SKM-1 treated with dmso at 0.1 percent for 144 hours (cell line): ENCODE results near the gene AGPAT2.
"Not testable (repeated sequence)": the region's sequence is repeated elsewhere in the genome, so short reads cannot be mapped to it uniquely, and the experiment has no call there.

Experiments used
- DNase-seq: peaks from one replicate; lab custom pipeline; 2025; ENCODE audit not compliant: unreplicated experiment; lab: John Stamatoyannopoulos, UW

AGPAT2 gene

DNA sequence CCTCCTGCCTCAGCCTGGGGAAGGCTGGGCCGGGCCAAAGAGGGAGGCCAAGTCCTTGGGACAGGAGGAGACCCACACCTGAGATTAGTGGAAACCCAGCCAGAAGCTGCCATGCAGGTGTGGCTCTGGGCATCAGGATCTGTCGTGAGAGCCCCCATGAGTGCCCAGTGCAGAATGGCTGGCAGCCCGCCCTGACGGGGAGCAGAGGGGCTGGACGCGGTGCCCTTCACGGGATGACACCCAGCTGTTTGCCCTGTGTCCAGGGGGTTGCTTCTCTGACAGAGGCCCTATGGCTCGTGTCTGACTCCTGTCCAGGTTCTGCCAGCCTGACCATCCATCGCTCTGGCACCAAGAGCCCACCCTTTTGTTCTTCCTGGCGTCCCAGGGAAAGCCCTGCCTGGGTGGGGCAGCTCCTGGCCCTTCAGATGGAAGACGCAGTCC lies 33.7 kb upstream of the AGPAT2 start:
- no peak for DNase-seq

DNA sequence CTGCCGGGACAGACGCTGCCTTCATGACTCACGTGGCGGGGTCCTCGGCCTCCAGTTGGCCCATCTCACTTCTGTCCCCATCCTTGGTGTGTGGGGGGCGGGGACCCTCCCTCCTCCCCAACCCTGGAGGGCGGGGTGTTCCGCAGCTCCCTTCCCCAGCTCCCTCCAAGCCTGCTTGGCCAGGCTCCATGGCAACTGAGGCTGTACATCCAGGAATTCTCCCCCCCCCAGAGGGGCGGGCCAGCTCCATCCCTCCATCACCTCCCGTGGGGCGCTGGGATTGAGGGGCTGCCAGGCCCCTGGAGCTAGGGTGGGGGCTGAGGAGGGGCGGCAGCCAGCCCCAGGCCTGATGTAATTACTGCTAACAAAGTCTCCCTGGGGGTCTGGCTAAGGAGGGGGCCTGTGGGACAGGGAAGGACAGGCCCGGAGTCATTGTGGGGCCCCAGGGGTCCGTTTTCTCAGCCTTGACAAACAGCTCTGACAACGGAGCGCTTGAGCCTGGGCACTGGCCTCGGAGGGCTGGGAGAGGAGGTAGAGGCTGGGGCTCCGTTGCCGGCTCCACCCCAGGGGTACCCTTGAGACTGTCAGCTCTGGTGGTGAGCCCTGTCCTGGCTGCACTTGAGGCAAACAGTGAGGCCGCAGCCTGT lies 33.1 kb upstream of the AGPAT2 start:
- no peak for DNase-seq

DNA sequence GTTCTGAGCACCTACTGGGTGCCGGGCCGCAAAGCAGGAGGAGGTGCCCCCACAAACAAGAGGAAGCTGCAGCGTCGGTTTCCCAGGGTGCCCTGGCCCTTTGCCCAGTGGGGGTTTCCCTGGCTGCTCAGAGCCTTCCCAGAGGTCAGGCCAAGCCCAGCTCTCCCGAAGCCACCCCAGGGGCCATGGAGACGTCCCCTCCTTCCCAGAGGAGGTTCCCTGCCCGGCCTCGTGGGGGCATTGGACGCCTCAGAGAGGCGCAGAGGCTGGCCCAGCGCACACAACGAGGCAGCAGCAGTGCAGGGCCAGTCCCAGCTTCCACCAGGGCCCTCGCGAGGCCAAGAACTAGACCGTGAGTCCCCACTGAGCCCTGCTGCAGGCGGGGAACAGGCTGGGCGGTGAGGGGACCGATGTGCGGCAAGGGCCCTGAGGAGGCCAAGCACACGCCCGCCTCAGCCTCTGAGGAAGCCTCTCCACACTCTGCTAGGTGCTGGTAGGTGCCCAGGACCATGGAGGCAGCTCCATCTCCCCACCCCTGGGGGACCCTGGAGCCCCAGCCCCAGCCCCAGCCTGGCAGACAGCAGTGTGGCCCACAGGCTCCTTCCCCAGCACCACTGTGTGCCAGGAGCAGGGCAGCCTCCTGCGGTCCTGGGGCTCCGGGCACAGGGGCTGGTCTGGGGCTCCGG lies 32.1 kb upstream of the AGPAT2 start:
- peak; percentile 19 for DNase-seq

DNA sequence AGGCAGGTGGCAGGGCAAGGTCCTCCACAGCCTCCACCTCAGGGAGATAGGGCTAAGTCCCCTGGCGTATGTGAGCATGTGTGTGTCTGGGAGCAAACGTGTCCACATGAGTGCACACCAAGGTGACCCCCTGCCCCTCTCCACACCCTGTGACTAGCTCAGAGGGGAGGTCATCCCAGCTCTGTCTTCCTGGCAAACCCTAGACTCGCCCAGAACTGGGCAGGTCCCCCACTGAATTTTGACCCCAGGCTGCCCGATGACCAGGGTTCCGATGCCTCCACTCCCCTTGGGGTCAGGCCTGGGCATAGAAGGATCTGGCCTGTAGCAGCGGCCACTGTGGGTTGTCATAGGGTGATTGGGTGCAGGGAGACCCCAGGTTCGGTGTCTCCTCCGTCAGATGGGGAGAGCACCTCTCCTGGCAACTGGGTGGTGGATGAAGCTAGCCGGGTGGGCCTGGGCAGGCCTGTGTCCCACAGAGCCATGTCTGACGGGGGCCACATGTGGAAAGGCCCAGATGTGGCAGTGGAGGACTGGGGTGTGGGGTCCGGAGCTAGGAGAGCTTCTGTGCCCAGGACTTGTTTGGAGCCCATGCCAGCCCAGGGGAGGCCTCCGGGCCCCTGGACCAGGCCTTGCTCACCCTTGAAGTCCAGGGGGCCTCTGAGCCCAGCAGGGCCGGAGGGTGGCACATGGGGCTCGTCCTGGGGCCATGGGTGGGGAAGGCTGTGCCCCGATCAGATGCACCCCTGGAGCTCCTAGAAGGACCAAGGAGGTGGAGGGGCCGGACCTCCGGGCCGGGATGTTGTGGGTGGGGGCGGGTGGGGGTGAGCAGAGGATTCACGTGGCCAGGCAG lies 31.3 kb upstream of the AGPAT2 start:
- no peak for DNase-seq

DNA sequence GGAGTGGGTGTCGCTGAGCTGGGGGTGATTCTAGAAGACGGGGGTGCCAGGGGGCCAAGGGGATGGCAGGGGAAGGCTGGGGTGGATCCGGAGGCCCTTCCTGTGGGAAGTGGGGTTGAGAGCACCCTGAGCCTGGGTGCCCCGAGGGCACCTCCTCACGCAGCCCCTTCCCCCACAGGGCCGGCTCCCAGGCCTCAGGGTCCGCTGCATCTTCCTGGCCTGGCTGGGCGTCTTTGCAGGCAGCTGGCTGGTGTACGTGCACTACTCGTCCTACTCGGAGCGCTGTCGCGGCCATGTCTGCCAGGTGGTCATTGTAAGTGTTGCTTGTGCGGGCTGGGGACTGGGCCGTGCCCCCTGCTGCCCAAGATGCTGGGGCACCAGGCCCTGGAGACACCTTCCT lies 30.1 kb upstream of the AGPAT2 start:
- DNase-seq: no peak

DNA sequence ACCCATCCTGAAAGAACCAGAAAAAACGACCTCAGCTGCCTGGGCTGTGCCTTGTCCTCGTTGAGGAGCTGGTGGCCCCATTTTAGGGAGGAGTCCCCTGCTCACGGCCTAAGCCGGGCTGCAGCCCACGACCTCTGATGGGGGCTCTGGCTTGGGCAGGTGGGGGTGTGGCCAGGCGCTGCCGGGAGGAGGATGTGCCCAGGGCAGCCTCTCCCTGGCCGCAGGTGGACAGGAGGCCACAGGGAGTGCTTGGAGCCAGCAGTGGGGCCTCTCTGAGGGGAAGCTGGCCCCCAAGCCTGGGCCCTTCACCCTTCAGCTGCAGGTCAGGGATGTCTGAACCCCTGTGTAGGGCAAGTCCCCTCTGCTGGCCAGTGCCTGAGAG lies 27.6 kb upstream of the AGPAT2 start:
- no peak for DNase-seq

DNA sequence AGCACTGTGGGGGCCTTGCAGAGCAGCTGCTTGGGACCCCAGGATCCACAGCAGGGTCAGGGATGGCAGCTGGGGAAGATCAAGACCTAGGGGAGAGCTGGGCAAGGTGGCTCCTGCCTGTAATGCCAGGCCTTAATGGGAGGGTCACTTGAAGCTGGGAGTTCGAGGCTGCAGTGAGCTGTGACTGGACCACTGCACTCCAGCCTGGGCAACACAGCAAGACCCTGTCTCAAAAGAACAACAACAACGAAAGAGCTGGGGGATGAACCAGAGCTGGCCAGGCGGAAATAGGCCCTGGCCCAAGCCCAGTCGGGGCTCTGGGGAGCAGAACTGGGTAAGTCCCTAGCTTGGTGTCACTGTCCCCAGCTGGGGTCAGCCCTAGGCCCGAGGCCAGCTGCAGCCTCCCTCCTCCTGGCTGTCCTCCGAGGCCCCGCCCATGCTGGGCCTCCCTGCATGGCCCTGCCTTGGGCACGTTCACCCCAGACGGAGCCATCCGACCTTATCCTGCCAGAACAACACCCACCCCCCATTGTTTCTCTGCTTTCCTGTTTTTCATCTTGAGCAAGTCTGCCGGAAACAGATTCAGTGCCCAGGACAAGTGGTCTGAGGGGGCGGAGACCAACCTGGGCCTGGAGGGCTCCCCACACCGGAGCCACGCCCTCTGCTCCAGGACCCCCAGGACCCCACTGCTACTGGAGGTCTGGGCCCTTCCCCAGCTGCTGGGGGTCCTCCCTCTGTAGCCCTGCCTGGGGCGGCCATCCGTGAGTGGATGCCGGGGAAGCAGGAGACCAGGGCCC lies 27.0 kb upstream of the AGPAT2 start:
- no peak for DNase-seq

DNA sequence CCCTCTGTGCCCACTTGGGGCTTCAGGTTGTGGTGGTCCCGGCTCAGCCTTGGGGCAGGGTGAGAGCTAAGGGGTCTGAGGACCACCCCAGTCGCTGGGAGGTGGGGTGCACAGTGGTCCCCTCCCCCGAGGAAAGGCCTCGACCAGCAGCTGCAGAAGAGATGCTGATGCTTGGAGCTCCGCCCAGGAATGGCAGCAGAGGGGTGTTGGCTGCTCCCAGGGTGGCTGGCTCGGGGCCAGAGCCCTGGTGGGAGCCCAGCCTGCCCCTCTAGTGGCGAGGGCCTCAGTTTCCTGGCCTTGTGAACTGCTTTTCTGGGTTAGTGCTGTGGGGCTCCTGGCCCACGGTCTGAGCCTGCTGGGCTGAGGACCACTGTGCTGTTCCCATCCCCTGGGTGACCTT lies 26.3 kb upstream of the AGPAT2 start:
- no peak for DNase-seq

DNA sequence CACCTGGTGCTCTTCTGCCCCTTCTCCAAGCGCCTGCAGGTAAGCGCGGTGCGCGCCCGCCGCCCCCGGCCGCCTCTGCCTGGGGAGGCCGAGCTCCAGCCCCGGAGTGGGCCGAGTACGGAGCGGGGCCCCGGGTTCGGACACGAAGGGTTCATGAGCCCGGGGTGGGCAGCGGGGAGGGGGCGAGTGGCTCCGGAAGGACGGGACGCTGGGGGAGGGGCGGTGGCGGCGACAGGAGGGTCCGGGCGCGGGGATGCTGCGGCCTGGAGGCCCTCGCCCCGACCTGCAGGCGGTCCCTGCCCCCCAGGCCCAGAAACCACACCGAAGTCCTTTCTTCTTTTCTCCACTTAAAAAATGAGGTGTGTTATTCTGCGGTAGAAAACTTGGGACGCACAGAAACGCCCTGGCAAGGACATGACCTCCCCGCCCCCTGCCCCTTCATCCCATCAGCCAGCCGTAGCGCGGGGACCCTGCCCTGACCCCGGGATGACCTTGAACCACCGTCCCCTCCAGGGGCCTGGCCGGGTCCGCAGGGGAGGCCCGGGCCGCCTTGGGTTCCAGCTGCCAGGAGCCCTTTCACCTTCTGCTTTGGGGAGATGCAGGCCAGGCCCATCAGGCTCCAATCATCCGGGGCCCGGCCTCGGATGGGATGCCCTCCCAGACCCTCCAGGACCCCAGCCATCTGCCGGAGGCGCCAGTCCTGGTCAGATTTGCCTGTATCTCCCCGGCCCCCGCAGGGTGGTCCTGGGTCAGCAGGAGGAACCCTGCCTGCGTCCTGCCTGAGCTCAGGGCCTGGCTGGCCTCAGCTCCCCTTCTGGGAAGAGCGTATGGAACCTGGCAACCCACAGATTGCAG lies 25.7 kb upstream of the AGPAT2 start:
- no peak for DNase-seq

DNA sequence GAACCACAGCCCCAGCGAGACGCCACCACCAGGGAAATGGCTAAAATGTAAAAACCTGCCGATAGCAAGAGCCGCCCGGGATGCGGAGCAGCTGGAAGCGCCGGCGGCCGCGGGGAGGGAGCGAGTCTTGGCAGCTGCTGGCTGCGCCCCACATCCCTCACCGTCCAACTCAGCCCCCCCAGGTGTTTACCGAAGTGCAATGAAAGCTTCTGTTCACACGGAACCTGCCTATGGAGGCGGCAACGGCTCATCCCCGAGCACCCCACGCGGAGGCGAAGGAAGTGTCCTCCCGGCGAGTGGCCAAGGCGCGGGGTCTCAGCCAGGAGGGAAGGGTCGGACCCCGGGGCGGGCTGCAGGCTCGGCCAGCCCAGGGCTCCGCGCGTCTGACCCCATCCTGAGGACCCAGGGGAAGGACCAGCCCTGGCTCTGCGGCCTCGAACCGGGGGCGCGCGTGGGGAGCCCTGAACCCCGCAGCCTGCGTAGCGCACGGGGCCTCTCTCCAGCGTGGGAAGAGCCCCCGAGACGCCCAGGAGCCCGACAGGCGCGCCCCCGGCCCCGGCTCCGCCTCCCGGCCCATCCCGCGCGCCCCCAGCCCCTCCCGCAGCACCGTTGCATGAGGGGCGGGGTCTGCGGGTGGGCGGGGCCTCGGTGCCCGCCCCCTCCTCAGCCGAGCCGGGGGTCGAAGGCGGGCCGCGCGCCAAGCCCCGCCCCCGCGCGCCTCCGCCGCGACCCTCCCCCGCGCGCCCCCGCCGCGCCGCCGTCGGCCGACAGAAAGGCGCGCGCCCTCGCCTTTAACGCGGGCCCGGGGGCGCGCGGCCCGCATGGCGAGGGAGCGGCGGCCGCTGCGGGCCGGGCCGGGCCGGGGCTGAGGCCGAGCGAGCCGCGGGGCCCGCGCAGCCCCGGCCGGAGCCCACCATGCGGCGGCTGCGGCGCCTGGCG lies 24.8 kb upstream of the AGPAT2 start, which contains the start of gene DIPK1B:
TSS of gene DIPK1B (plus strand) at position 822 of the 939 bp plus-strand sequence. CDS start at position 916, 94 bp downstream.
- no peak for DNase-seq

DNA sequence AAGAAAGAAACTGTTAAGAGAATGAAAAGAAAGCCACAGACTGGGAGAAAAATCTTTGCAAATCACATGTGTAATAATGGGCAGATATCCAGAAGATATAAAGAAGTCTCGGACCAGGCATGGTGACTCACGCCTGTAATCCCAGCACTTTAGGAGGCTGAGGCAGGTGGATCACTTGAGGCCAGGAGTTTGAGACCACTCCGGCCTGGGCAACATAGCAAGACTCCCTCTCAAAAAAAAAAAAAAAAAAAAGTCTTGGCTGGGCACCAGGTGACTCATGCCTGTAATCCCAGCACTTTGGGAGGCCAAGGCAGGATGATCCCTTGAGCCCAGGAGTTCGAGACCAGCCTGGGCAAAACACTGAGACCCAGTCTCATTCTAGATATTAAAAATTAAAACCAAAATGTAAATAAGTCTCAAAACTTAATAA lies 24.0 kb upstream of the AGPAT2 start:
- DNase-seq: not testable (repeated sequence)

DNA sequence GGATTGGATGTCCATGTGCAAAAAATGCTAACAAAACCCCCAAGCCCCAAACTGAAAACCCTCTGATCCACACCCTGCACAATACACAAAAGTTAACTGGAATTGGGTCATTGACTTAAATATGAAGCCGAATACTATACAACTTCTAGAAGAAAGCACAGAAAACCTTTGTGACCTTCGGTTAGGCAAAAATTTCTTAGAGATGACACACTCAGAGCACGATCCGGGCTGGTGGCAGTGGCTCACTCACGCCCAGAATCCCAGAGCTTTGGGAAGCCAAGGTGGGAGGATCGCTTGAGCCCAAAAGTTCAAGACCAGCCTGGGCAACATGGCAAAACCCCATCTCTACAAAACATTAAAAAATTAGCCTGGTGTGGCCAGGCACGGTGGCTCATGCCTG lies 23.3 kb upstream of the AGPAT2 start:
- no peak for DNase-seq

DNA sequence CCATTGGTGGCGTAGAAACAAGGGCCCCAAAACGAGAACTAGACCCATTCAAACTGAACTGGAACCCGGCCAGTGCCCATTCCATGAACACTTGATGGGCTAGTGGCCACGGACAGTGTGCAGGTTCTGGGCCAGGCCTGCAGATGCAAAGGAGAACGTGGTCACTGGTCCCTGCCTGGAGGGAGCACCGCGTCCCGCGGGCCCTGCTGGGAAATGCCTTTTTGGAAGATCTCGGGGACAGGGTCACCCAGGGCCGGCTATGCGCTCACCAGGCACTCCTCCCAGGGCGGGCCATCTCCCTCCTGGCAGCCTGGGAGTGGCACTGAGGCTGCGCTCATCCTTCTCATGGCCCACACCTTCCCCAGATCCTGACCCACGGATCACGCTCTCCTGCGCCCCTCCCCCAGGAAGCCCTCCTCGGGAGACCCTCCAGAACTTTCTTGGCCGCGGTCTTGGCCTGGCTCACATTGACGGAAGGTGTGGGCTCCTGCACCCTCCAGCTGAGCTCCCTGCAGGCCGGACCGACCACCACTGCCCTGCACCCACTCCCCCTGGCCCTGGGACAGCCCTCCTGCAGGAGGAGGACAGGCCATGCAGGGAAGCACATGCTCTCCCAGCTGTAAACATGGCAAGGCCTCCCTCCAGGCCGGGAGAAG lies 22.3 kb upstream of the AGPAT2 start:
- no peak for DNase-seq

DNA sequence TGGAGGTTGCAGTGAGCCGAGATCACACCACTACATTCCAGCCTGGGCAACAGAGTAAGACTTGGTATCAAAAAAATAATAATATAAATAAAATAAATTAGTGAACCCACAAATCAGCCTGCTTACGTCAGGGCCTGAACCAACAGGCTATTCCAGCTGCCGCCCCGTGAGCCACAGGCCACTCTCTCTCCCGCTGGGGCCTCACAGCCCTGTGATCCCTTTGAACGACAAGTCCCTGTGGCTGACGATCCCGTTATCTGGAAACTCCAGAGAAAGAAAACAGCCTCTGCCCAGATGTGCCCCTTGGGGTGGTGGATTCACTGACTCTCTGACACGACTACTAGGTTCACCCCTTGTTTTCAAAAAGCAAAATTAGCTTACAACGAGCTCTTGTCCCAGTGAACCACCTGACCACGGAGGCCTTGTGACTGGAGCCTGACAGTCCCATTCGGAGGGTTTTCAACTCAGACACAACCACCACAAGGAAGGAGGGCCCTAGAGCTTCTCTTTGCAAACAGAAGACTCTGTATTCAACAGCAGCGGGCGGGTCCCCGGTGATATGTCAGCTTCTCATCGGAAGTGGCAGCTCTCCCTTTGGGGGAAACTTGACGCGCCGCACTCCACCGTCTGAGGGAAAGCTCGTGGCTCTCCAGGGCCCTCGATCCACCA lies 20.7 kb upstream of the AGPAT2 start:
- no peak for DNase-seq

DNA sequence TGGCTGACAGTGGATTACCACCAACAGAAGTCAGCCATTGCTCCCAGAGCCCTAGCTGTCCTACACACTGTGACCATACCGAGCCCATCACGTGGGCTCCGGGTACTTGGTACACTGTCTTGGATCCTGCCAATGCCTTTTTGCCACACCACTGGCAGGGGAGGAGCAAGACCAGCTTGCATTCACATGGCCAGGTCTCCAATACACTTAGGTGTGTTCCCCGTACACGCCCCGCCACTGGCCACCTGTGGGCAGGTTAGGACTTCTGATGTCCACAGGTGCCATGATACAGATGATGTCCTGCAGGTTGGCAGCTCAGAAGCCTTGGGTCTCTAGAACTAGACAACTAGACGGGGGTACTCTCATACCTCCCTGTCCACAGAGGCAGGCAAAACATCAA lies 19.8 kb upstream of the AGPAT2 start:
- DNase-seq: no peak

DNA sequence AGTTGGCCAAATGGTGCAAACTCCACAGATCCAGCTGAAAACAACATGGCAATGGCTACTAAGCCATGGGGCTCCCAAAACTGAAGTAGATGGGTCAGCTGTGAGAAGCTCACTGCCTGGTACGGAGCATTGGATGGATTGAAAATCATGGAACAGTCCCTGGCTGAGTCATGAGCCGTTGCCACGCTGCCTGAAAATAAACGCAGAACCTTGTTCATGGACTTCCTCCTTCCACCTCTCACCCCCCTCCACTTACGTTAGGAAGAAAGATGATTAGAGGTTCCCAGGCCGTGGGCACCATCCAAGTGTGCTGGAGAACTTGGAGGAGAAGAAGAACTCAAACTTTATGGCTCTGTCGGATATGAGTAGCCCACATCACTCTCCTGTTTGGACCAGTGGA lies 18.3 kb upstream of the AGPAT2 start:
- peak; percentile 60 for DNase-seq

DNA sequence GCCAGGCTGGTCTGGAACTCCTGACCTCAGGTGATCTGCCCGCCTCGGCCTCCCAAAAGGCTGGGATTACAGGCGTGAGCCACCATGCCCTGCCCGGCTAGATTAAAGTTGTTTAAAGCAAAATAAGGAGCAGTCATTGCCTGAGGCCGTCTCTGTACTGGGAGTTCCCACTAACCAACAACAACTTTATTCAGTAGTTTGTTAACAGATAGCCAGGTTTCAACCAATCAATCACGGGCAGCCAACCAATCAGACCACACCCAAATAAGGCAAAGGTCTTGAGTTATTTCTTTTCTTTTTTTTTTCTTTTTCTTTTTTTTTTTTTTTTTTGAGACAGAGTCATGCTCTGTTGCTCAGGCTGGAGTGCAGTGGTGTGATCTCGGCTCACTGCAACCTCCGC lies 17.5 kb upstream of the AGPAT2 start:
- not testable (repeated sequence) for DNase-seq

DNA sequence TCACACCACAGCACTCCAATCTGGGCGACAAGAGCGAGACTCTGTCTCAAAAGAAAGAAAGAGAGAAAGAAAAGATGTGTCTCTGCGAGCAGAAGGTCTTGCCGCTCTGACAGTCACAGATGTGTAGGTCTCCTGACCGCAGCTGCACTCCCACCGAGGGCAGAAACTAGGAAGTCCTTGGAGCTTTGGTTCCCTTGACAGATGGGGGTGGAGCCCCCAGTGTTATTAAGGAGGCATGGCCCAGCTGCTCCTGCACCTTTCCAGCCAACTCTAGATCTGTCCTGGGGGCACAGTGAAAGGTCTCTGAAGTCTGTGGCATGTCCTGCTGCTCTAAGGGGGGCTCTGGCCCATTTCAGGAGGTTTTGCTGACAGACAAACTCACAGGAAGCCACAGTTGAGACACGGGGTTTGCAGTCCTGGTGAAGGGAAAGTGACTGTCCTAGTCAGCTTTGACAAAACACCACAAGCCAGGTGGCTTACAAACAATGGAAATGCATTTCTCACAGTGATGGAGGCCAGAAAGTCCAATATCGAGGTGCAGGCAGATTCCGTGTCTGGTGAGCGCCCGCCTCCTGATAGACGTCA lies 16.1 kb upstream of the AGPAT2 start:
- peak; percentile 69 for DNase-seq
